ENCODE measurements around the gene THAP11.

THAP11 gene

DNA sequence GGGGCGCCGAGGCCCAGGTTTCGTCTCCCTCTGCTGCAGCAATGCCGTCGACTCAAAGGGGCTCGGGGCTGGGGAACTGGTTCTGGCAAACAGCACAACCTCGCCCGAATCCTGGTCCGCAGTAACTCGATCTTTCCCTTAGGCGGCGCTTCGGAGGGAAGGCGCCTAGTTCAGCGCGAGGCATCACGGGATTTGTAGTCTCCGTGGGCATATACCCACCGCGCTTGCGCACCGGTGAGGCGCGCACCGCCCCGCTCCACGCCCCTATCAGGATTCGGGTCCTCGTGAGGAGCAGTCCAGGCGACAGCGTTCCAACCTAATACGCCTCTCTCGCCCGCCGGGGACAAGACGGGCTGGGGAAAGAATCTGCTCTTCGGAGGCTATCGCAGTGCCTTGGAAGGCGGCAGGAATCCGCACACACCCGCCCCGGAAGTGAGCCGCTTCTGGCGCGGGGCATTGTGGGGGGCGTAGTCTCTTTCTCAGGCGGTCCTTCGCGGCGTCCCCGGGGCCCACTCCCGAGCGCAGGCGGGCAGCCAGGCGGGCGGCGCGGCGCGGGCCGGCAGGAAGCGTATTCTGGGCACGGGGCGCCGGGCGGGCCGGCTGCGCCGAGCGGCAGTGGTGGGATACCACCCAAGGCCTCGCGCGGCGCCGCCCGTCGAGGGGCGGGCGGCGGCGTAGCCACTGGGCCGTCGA lies at the start of gene THAP11:
Gene THAP11, plus strand, starts transcription at position 505 of the 693 bp plus-strand sequence. CDS start 235 bp downstream, outside the sequence.
- DNase-seq (ENCODE audit: low read depth in 3 of 3, low spot score in 1 of 3) = peak; percentile 84 to 88 (median 87)

GRCh38 chr16:67796099-67796718 lies 45.9 kb upstream of the THAP11 start:
- DNase-seq (ENCODE audit: low read depth in 3 of 3, low spot score in 1 of 3) = no peak

DNA sequence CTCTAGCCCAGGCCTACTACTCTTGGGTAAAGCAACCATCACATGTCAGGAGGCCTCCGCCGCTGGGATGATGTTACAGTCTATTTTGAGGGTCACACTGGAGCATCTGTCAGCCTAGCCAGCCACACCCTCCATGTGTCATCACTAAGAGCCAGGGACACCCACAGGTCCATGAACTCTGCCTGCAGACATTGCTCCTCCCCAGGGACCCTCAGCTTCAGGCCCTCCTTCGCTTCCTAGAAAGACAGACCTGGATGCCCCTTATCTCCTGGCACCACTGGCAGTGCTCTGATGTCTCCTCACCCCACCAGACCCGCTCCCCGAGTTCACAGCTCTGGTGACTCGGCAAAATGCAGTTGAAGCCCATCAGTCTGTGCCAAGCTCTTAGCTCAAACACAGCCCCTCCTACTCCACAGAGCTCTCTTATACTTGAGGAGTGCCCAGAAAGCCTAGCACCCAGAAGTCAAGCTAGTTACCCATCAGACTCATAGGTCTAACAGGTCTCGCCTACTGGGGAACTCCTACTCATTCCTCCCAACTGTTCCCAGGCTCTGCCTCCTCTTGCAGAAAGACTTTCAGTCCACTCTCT lies 41.7 kb upstream of the THAP11 start:
- no peak for DNase-seq (ENCODE audit: low read depth in 3 of 3, low spot score in 1 of 3)

DNA sequence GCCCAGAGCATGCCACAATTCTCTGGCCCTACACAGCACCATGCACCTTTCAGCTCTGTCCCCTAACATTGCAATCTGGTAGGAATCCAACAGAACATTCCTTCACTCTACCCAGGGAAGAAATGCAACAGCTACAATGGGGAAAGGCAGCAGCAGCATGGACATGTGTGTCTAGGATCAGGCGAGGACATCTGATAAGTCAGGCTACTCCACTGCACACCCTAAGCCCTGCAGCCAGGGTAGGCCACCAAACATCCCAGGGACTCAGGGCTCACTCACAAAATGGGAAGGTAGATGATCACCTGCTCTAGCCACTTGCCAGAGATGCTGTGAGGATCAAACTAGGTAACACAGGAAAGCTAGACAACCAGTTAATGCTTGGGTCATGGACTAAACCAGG lies 40.9 kb upstream of the THAP11 start:
- no peak for DNase-seq (ENCODE audit: low read depth in 3 of 3, low spot score in 1 of 3)

- DNase-seq (ENCODE audit: low read depth in 3 of 3, low spot score in 1 of 3) = peak in 2 of 3 donors; percentile 6 to 13
These were observed 40.2 kb upstream of the THAP11 start for GRCh38 chr16:67801883-67802282.

- no peak for DNase-seq (ENCODE audit: low read depth in 3 of 3, low spot score in 1 of 3)
These were observed 38.2 kb upstream of the THAP11 start for GRCh38 chr16:67803894-67804293.

GRCh38 chr16:67804853-67805542 lies 37.1 kb upstream of the THAP11 start:
- no peak for DNase-seq (ENCODE audit: low read depth in 3 of 3, low spot score in 1 of 3)

GRCh38 chr16:67805718-67806427 lies 36.2 kb upstream of the THAP11 start:
- DNase-seq (ENCODE audit: low read depth in 3 of 3, low spot score in 1 of 3) = no peak

DNA sequence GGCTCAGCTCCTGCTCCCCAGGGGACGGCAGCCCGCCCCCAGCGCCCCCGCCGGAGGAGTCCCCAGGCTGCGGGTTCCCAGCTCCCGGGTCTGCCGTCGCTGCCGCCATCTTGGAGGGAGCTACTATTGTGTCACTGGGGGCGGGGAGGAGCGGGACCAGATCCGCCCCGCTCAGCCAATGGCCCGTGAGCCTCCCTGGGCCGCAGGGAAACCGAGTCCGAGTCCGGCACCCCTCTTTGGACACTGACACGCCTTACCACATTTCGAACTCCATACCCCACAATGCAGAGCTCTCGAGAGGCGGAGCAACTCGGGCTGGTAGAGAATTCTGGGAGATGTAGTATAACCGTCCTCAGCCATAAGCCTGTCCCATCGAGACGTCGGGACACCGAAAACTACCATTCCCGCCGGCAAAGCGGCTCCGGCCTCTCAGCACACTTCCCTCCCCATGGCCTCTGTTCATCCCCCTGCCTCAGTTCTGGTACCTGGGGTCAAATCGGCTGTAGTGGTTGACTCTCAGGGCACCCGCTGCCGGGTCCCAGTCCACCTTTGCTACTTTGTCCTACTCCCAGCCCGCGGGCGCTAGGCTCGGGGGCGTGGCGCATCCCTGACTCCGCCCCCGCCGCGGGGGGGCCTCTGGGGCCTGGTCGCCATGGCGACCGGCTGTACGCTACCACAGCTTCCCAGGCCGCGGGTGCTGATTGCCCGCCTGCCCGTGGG lies 35.5 kb upstream of the THAP11 start, which contains the start of the genes RANBP10 and TSNAXIP1:
Gene RANBP10, minus strand, starts transcription at position 133 of the 720 bp plus-strand sequence. Its CDS starts 24 bp downstream, at position 109.
Gene TSNAXIP1, plus strand, starts transcription at position 462 of the 720 bp plus-strand sequence. CDS start 261 bp downstream, outside the sequence.
- peak; percentile 86 to 94 (median 88) for DNase-seq (ENCODE audit: low read depth in 3 of 3, low spot score in 1 of 3)

GRCh38 chr16:67807148-67807682 lies 34.9 kb upstream of the THAP11 start:
- DNase-seq (ENCODE audit: low read depth in 3 of 3, low spot score in 1 of 3) = no peak

- DNase-seq (ENCODE audit: low read depth in 3 of 3, low spot score in 1 of 3) = no peak
These were observed 30.2 kb upstream of the THAP11 start for GRCh38 chr16:67811899-67812298.

GRCh38 chr16:67814567-67814966 lies 27.6 kb upstream of the THAP11 start:
- no peak for DNase-seq (ENCODE audit: low read depth in 3 of 3, low spot score in 1 of 3)

DNA sequence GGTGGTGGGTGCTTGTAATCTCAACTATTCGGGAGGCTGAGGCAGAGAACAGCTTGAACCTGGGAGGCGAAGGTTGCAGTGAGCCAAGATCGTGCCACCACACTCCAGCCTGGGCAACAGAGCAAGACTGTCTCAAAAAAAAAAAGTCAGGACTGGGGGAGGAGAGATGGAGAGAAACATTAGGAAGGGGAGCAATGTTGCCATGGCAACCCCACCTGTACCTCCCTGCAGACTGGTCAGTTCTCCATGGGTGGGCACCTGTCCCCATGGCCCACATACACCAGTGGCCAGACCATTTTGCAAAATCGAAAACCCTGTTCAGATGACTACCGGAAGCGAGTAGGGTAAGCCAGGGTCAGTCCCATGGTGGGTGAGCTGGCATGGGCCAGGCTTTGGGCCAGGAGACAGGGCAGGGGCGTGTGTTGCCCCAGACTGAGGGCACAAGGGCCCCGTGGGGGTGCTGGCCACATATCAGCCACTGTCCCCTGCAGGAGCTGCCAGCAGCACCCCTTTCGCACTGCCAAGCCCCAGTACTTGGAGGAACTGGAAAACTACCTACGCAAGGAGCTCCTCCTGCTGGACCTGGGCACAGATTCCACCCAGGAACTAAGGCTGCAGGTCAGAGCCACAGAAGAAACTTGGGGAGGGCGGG lies 21.4 kb upstream of the THAP11 start:
- no peak for DNase-seq (ENCODE audit: low read depth in 3 of 3, low spot score in 1 of 3)

GRCh38 chr16:67822511-67822910 lies 19.6 kb upstream of the THAP11 start:
- no peak for DNase-seq (ENCODE audit: low read depth in 3 of 3, low spot score in 1 of 3)

DNA sequence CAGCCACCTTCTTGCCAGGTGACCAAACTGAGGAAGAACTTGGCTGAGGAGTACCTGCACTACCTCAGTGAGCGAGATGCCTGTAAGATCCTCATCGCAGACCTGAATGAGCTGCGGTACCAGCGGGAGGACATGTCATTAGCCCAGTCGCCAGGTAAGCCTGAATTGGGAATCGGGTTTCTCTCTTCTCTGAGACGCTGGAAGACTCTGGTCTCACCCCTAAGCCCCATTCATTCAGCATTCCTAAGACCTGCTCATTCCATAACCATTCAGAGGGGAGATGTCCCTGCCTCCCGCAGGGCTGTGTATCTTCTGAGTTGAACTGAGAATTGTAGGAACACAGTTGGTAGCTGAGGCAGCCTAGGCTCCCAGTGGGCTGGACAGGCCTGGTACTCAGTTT lies 17.0 kb upstream of the THAP11 start:
- no peak for DNase-seq (ENCODE audit: low read depth in 3 of 3, low spot score in 1 of 3)

- no peak for DNase-seq (ENCODE audit: low read depth in 3 of 3, low spot score in 1 of 3)
These were observed 16.2 kb upstream of the THAP11 start for GRCh38 chr16:67825906-67826305.

- DNase-seq (ENCODE audit: low read depth in 3 of 3, low spot score in 1 of 3) = no peak
These were observed 13.5 kb upstream of the THAP11 start for GRCh38 chr16:67828651-67829050.

- DNase-seq (ENCODE audit: low read depth in 3 of 3, low spot score in 1 of 3) = no peak
These were observed 9.1 kb upstream of the THAP11 start for GRCh38 chr16:67833030-67833414.

DNA sequence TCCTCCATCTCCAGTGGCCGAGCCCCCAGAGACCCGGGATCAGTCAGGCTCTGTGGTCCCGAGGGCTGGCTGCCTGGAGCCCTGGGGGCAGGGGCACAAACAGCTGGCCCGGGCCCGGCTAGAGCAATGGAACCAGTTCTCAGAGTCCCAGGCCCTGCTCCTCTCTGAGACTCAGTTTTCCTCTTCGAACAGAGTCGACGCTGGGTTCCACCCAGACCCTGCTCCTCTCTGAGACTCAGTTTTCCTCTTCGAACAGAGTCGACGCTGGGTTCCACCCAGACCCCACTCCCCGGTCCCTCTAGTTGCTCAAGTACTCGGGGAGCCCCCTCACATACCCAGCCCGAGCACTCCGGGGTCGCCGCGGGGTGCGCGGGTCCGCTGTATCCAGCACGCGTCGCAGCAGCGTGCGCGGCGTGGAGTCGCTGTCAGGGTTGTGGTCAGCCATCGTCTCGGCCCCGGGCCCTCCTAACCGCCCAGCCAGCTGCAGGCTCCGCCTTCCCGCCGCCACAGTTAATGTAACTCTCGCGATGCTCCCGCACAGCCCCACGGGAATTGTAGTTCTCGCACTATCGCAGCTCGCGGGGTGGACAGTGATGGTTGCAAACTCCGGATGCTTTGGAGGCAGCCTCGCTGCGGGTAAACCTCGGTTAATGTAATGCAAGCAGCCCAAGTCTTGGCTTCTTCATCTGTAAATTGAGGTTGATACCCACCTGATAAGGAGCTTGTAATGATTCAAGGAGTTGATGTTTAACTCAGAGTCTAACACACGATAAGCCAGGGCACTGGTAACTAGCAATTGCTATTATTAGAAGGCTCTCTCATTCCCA lies 8.5 kb upstream of the THAP11 start:
- DNase-seq (ENCODE audit: low read depth in 3 of 3, low spot score in 1 of 3) = peak; percentile 76 to 90 (median 79)

All from stimulated activated CD4-positive, alpha-beta T cell treated with anti-CD3 and anti-CD28 coated beads, TNF-alpha, amount 100 ng/mL, for 1 hour (primary cell).